LNCAP (cell line): Measurements from ENCODE around the gene CD72.

Experiments
- TF ChIP-seq, protein P1 (sequence below): fragments of 450-650 bp; IDR thresholded peaks from 2 replicates; pipeline ENCODE4 v1.5.1; 2017; ENCODE audit warnings: mild to moderate bottlenecking

CD72 gene

DNA sequence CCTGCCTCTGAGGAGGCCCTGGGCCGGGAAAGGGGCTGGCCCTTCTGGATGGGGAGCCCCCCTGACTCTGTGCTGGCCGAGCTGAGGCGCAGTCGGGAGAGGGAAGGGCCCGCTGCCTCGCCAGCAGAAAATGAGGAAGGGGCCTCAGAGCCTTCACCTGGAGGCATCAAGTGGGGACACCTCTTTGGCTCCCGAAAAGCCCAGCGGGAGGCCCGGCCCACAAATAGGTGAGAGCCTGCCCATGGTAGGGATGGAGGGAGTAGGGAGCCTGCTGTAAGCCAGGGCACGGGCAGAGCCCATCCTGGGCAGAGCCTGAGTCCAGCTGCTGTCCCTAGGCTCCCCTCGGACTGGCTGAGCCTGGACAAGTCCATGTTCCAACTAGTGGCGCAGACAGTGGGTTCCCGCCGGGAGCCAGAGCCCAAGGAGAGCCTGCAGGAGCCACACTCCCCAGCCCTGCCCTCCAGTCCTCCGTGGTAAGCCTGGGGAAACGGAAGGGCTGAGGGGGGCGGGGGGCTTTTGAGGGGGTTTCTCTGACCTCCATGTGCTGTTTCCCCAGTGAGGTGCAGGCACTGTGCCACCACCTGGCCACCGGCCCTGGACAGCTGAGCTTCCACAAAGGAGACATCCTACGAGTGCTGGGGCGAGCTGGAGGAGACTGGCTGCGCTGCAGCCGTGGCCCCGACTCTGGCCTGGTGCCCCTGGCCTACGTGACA, 57.4 kb downstream of the CD72 start:
- TF ChIP-seq, protein P1, sequence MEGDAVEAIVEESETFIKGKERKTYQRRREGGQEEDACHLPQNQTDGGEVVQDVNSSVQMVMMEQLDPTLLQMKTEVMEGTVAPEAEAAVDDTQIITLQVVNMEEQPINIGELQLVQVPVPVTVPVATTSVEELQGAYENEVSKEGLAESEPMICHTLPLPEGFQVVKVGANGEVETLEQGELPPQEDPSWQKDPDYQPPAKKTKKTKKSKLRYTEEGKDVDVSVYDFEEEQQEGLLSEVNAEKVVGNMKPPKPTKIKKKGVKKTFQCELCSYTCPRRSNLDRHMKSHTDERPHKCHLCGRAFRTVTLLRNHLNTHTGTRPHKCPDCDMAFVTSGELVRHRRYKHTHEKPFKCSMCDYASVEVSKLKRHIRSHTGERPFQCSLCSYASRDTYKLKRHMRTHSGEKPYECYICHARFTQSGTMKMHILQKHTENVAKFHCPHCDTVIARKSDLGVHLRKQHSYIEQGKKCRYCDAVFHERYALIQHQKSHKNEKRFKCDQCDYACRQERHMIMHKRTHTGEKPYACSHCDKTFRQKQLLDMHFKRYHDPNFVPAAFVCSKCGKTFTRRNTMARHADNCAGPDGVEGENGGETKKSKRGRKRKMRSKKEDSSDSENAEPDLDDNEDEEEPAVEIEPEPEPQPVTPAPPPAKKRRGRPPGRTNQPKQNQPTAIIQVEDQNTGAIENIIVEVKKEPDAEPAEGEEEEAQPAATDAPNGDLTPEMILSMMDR = no peak
